Progenitor cell of endocrine pancreas (in vitro differentiated cells): ENCODE measurements around the gene GTPBP1. TPM values are rescaled to one million over a fixed set of nuclear protein-coding genes. Genes with fewer than 3 reads are reported as not detected.

Source experiments
- DNase-seq: peaks from one replicate; pipeline ENCODE4 v3.0.0; 2021; ENCODE audit warnings: low spot score; ENCODE audit not compliant: unreplicated experiment
- H3K27ac Mint-ChIP-seq: 2 replicates; pipeline ENCODE4 v1.8.0; 2021; ENCODE audit warnings: mild to moderate bottlenecking, moderate library complexity, mixed read lengths
- H3K27me3 Mint-ChIP-seq: 2 replicates; pipeline ENCODE4 v1.8.0; 2021; ENCODE audit warnings: mixed read lengths
- H3K36me3 Mint-ChIP-seq: 2 replicates; pipeline ENCODE4 v1.8.0; 2022; ENCODE audit warnings: mixed read lengths; ENCODE audit not compliant: insufficient read depth
- H3K4me1 Mint-ChIP-seq: 2 replicates; pipeline ENCODE4 v1.8.0; 2021; ENCODE audit warnings: low read depth, mixed read lengths
- H3K4me3 Mint-ChIP-seq: 2 replicates; pipeline ENCODE4 v1.8.0; 2021; ENCODE audit warnings: low read depth, mild to moderate bottlenecking, moderate library complexity, mixed read lengths
- H3K9me3 Mint-ChIP-seq: 2 replicates; pipeline ENCODE4 v1.8.0; 2021; ENCODE audit warnings: low read depth, mixed read lengths
- CTCF ChIP-seq: fragments of 200-600 bp; sonication (generic); IDR thresholded peaks from one replicate; pipeline ENCODE4 v1.5.0; 2021; ENCODE audit warnings: antibody characterized with exemption, mild to moderate bottlenecking; ENCODE audit not compliant: unreplicated experiment
- total RNA-seq: library from RNA; stranded (reverse); gene quantifications from 2 replicates; pipeline ENCODE4 v1.2.1, GENCODE V29; 2021

GTPBP1 gene
- total RNA-seq, 1 donor from 2014 or later = 64.0 TPM

GRCh38 chr22:38694049-38694448 lies 11.7 kb upstream of the GTPBP1 start:
- no peak for DNase-seq
- peaks cover 30% of the 10 kb centered on the region for H3K4me1 Mint-ChIP-seq
- H3K27me3 Mint-ChIP-seq = no peaks in the 10 kb centered on the region
- TF ChIP-seq CTCF = no peak
- H3K9me3 Mint-ChIP-seq = no peaks in the 10 kb centered on the region
- no peak overlapping the region for H3K4me3 Mint-ChIP-seq
- peaks cover 17% of the 10 kb centered on the region for H3K36me3 Mint-ChIP-seq
- H3K27ac Mint-ChIP-seq = peak overlapping the region; percentile 89

GRCh38 chr22:38694940-38695339 lies 10.8 kb upstream of the GTPBP1 start:
- H3K4me3 Mint-ChIP-seq = no peak overlapping the region
- peaks cover 14% of the 10 kb centered on the region for H3K36me3 Mint-ChIP-seq
- no peak overlapping the region for H3K27ac Mint-ChIP-seq

GRCh38 chr22:38696606-38697424 lies 8.9 kb upstream of the GTPBP1 start:
- Mint-ChIP-seq H3K9me3 (no peaks in the 10 kb centered on the region), H3K4me1 (peaks cover 43% of the 10 kb centered on the region), H3K27me3 (no peaks in the 10 kb centered on the region), H3K27ac (peak overlapping the region; percentile 97), H3K4me3 (peak overlapping the region; percentile 42), H3K36me3 (peaks cover 10% of the 10 kb centered on the region)
- no peak for TF ChIP-seq CTCF
- no peak for DNase-seq

More at GRCh38 chr22:38694940-38695339, 10.8 kb upstream of the GTPBP1 start:
- Mint-ChIP-seq H3K9me3 (no peaks in the 10 kb centered on the region), H3K4me1 (peaks cover 39% of the 10 kb centered on the region), H3K27me3 (no peaks in the 10 kb centered on the region)
- TF ChIP-seq CTCF = no peak
- DNase-seq = no peak

GRCh38 chr22:38697425-38698089 lies 8.2 kb upstream of the GTPBP1 start:
- peaks cover 10% of the 10 kb centered on the region for H3K36me3 Mint-ChIP-seq
- H3K27ac Mint-ChIP-seq = peak overlapping the region; percentile 97
- H3K27me3 Mint-ChIP-seq = no peaks in the 10 kb centered on the region
- H3K9me3 Mint-ChIP-seq = no peaks in the 10 kb centered on the region
- H3K4me3 Mint-ChIP-seq = peak overlapping the region; percentile 42
- TF ChIP-seq CTCF = no peak
- H3K4me1 Mint-ChIP-seq = peaks cover 43% of the 10 kb centered on the region
- no peak for DNase-seq

GRCh38 chr22:38698407-38699094 lies 7.2 kb upstream of the GTPBP1 start:
- TF ChIP-seq CTCF = no peak
- Mint-ChIP-seq H3K9me3 (no peaks in the 10 kb centered on the region), H3K27me3 (no peaks in the 10 kb centered on the region), H3K4me1 (peaks cover 43% of the 10 kb centered on the region), H3K4me3 (peak overlapping the region; percentile 92), H3K36me3 (peaks cover 8% of the 10 kb centered on the region), H3K27ac (peak overlapping the region; percentile 97)
- DNase-seq = no peak
